IPS DF 19.7 (cell line): Measurements from ENCODE around the gene FAM131A.

Source experiments
- DNase-seq: peaks from one replicate; pipeline ENCODE4 v3.0.0-alpha.2; 2013; ENCODE audit warnings: low read depth, low spot score

FAM131A gene, protein sequence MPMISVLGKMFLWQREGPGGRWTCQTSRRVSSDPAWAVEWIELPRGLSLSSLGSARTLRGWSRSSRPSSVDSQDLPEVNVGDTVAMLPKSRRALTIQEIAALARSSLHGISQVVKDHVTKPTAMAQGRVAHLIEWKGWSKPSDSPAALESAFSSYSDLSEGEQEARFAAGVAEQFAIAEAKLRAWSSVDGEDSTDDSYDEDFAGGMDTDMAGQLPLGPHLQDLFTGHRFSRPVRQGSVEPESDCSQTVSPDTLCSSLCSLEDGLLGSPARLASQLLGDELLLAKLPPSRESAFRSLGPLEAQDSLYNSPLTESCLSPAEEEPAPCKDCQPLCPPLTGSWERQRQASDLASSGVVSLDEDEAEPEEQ

DNA sequence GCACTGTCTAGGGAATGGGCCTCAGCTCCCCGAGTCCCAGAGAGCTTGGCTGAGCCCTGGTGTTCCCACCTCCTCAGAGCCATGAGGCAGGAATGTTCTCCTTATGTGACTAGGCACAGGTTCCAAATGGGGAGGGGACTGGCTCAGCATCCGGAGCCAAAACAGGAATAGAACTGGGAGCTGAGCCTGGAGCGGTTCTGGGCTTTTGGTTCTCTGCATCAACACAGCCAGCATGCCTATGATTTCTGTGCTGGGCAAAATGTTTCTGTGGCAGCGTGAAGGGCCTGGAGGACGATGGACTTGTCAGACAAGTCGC, at the start of gene FAM131A:
Gene FAM131A (plus strand): TSS at position 202 of the 316 bp plus-strand sequence. CDS start 31 bp downstream, at position 233.
- DNase-seq: no peak

DNA sequence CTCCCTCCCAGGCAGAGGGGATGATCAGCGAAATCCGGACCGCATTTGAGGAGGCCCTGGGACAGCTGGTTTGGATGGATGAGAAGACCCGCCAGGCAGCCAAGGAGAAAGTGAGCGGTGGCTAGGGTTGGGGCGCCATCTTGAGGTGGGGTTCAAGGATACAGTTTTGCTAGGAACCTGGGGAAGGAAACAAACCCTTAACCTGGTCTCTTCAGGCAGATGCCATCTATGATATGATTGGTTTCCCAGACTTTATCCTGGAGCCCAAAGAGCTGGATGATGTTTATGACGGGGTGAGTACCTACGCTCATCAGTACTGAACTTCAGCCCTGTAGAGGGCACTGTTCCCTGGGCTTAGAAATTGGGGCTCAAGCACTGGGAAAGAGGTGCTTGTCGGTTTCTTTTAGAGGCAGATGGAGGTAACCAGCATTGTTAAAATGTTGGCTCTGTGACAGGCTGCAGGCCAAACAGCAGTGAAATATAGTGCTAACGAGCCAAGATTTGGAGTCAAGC, 47.9 kb upstream of the FAM131A start:
- peak; percentile 23 for DNase-seq

DNA sequence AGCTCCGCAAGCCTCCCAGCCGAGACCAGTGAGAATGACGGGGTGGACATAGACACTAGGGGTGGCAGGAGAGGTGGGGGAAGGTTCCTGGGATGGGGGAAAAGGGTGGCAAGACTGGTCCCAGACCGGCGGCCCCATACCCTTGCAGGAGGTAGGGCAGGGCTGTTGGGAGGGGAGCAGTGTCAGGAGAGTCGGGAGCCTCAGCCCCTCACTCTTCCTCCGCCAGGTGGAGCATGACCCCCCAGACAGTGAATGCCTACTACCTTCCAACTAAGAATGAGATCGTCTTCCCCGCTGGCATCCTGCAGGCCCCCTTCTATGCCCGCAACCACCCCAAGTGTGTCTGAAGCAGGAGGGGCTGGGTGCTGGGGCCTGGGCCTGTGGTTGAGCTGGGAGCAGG, 47.1 kb upstream of the FAM131A start:
- no peak for DNase-seq

DNA sequence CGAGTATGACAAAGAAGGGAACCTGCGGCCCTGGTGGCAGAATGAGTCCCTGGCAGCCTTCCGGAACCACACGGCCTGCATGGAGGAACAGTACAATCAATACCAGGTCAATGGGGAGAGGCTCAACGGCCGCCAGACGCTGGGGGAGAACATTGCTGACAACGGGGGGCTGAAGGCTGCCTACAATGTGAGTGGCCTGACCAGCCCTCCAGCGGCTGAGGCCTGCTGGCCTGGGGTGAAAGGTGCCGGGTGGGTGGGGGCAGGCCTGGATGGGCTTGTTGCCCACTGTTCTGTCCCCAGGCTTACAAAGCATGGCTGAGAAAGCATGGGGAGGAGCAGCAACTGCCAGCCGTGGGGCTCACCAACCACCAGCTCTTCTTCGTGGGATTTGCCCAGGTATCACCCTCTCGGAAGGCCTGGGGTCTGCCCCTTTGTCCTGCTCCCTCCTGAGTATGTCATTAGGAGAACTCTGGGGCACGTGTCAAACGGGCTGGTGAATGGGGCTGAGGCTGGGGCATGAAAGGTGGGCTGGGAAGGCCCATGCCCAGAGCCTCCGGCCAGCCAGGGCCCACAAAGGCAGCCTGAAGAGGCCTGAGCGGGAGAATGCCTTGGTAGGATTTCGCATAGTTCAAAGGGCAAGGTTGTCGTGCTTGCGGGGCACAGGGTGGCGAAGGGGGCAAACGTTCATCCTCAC, 46.2 kb upstream of the FAM131A start:
- DNase-seq: no peak

DNA sequence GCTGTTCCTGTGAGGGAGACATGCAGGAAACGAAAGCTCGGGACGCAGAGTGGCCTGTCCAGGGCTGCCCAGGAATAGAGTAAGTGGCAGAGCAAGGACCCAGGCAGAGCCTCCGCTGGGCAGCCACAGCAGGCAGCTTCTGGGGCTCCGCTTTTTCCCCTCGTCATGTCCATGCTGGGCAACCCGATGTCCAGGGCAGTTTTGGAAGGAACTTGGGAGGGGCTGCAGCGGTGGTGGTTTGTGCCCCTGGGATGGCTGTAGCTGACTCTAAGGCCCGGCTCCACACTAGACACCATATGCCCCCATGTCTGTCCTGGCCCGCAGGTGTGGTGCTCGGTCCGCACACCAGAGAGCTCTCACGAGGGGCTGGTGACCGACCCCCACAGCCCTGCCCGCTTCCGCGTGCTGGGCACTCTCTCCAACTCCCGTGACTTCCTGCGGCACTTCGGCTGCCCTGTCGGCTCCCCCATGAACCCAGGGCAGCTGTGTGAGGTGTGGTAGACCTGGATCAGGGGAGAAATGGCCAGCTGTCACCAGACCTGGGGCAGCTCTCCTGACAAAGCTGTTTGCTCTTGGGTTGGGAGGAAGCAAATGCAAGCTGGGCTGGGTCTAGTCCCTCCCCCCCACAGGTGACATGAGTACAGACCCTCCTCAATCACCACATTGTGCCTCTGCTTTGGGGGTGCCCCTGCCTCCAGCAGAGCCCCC, 45.5 kb upstream of the FAM131A start:
- no peak for DNase-seq

DNA sequence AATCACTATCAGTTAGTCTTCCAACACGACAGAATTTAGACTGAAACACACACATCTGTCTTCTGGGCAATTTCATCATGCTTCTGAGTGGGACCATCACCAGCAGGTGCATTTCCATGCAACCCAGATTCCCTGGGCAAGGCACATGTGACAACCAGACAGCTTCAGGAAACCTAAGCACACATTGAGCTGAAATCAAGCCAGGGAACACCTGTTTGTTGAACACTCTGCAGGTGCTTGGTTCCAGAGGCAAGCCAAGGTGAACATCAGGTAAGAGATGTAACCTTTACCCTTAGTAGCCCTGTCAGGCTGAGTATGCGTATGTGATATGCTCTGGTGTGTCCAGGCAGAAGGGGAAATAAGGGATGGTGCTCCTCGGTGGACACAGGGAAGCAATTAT, 41.6 kb upstream of the FAM131A start:
- DNase-seq: no peak

DNA sequence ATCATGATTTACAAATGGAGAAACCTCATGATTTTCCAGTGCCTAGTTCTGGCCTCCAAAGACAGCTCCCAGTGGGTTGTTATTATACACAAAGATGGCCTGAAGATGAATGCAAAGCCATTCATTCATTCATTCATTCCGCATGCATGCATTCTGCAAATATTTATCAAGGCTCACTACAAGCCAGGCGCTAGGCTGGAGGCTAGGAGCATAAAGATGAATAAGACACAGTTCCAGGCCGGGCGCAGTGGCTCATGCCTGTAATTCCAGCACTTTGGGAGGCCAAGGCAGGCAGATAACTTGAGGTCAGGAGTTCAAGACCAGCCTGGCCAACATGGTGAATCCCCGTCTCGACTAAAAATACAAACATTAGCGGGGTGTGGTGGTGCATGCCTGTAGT, 40.8 kb upstream of the FAM131A start:
- no peak for DNase-seq

DNA sequence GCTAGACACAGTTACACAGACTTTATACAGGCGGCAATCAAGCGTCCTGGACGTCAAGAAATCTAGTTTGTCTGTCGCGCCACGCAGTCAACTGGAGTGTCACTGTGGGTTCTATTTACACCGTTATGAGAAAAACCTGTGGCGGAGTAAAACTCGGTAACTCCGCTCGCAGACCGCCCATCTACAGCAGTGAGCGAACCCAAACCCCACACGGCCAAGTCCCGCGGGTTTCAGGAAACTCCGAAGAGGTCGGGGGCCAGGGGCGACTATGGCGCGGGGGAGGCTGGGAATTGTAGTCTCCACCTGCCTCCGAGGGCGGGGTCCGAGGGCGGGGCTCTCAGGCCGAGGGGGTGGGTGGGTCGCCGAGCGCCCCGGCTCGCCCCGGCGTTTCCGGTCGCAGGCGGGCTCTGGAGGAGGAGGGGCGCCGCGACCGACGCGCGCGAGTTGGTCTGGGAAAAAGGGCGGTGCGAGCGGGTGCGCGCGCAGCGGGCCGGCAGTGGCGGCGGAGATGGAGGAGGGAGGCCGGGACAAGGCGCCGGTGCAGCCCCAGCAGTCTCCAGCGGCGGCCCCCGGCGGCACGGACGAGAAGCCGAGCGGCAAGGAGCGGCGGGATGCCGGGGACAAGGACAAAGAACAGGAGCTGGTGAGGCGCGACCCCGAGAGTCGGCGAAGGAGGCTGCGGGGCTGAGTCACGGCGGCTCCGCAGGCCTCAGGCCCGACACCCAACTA, 38.5 kb upstream of the FAM131A start, which contains the start of gene PSMD2:
Gene PSMD2 (plus strand): TSS at position 483 of the 729 bp plus-strand sequence. CDS start 26 bp downstream, at position 509.
- DNase-seq: peak; percentile 78

DNA sequence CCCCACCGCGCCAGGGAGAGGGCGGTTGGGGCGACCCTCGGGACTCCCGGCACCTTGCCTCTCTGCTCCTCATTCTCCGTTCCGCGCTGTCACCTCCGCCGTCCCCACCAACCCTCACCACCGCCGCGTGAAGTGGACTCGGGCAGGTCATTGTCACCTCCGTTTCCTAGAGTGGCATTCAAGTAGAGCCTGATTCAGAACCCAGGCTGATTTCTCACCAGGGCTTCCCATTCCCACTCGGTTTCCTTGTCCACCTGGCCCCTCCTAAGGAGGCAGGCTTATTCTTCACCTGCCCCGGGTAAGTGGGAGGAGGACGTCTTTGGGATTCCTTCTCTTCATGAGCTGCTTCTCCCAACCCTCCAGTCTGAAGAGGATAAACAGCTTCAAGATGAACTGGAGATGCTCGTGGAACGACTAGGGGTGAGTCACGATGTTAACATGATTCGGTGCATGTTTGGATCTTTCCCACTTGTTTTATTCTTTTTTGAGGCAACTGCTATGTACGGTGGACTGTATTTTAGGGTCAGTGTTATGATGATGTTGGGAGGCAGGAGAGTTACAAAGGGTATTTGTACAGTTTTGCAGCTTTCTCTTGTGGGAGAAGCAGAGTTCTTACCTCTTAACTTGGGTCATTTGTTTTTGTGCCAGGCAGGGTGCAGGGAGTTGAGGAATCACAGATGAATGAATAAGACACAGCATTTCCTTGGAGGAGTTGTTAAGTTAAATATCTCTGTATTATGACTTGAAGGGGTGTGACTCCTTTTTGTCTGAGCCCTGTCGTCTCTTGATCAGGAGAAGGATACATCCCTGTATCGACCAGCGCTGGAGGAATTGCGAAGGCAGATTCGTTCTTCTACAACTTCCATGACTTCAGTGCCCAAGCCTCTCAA, 37.7 kb upstream of the FAM131A start:
- DNase-seq: no peak

DNA sequence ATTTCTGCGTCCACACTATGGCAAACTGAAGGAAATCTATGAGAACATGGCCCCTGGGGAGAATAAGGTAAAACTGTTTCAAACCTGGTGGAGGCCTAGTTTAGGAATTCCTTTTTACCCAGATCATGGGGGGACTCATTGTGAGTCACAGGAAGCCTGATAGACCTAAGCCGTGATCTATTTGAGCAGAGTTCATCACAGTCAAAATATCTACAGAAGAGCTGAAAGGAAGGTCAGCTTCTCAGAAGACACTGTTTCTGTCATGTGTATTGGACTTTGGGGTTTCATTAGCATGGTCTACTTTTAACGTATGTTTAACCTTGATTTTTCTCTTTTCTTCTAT, 37.1 kb upstream of the FAM131A start:
- no peak for DNase-seq

DNA sequence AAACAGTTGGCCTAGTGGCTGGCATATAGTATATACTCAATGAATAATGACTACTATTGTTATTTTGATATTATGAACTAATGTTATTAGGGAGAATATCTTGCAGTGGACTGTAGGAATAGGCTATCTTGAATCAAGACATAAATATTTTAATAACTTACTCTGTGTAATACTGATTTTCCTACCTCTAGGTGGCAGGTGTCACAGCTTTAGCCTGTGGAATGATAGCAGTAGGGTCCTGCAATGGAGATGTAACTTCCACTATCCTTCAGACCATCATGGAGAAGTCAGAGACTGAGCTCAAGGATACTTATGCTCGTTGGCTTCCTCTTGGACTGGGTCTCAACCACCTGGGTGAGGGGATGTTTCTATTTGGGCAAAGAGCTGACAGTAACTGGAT, 31.8 kb upstream of the FAM131A start:
- DNase-seq: no peak

DNA sequence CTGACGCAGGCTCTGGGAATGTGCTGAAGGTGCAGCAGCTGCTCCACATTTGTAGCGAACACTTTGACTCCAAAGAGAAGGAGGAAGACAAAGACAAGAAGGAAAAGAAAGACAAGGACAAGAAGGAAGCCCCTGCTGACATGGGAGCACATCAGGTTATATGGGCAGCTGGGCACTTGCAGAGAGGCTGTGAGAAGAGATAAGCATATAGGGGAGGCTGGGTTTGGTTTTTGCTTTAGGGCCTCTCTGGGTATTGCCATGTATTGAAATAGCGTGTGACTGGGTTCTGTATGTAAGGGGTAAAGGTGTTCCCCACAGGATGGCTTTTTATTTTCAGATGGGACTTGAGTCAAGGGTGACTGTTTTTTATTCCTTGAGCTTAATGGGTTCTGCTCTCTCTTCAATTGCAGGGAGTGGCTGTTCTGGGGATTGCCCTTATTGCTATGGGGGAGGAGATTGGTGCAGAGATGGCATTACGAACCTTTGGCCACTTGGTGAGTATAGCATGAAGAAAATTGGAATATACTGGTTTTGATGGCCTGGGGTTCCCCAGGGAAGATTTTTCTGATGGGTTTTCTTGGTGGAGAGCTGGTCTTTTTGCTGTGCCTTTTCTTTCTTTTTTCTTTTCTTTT, 30.9 kb upstream of the FAM131A start:
- no peak for DNase-seq

DNA sequence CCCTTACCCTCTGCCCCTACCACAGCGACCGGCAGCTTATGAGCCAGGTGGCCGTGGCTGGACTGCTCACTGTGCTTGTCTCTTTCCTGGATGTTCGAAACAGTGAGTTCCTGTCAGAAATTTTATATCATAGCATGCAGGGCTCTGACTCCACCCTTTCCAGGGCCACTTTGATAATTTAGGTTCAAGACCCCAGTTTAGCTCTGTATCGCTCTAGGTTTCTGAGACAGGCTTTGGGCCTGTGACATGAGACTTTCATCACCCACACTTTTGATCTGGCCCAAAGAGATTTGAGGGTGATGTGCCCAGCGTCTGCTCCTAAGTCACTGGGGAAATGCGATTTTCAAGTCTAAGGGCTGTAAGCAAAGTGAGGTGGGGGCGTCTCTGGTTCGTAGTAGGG, 29.5 kb upstream of the FAM131A start:
- no peak for DNase-seq

DNA sequence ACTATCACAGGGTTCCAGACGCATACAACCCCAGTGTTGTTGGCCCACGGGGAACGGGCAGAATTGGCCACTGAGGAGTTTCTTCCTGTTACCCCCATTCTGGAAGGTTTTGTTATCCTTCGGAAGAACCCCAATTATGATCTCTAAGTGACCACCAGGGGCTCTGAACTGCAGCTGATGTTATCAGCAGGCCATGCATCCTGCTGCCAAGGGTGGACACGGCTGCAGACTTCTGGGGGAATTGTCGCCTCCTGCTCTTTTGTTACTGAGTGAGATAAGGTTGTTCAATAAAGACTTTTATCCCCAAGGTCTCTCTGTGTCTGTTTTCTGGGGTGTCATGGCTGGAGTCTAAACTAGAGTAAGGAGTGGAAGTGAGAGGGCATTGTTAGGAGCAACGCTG, 28.7 kb upstream of the FAM131A start:
- DNase-seq: no peak

DNA sequence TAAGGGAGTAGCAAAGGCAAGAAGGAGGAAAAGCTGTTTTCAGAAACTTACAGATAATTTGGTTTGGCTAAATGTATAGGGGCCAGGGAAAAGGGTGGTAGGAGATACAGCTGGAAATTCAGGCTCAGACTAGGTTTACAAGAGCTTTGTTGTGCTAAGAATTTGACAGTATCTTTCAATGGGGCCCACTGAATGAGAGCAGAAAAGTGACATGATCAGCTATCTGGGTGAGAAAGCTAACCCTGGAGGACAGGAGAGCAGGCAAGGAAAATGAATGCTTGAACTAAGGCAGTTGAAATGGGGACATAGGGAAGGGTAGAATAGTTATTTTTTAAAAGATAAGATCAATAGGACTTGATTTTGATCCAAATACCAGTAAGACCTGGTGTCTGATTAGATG, 25.8 kb upstream of the FAM131A start:
- DNase-seq: no peak

DNA sequence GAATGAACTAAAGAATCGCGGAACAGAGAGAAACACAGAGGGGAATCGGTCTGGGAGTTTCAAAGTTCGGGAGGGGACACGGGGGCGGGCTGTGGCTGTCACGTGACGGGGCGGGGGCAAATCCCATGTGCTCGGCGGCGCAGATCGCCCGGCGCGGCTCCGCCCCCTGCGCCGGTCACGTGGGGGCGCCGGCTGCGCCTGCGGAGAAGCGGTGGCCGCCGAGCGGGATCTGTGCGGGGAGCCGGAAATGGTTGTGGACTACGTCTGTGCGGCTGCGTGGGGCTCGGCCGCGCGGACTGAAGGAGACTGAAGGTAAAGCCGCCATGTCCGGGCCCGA, 23.1 kb upstream of the FAM131A start, which contains the start of gene EIF4G1:
Gene EIF4G1 (plus strand): TSS at position 244 of the 337 bp plus-strand sequence. CDS start 1,191 bp downstream, outside the sequence.
- peak; percentile 38 for DNase-seq

DNA sequence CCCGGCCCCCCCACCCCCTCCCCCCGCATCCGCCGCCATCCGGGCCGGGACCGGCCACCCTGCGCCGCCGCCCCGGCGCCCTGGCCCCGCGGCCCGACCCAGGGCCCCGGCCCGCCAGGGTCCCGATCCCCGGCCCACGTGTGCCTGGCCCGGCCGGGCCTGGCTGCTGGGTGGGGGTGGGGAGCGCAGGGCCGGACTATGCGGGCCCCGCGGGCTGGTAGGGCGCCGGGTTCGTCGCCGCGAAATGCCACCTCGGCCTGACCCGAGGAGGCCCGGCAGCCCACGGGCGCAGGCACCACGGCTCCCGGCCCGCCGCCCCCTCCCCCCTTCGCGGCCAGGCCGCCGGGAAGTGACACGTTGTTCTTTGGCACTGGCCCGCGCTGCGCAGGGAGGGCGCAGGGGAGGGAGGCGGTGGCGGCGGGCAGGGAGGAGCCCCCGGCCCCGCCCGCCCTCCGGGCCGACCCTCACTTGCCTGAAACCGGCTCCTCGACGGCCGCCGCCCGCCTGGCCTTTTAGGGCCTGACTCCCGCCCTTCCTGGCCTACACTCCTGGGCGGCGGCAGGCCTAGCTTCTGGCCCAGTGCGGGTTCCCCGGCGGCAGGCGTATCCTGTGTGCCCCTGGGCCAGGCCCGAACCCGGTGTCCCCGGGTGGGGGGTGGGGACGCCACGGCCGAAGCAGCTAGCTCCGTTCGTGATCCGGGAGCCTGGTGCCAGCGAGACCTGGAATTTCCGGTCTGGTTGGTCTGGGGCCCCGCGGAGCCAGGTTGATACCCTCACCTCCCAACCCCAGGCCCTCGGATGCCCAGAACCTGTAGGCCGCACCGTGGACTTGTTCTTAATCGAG, 22.5 kb upstream of the FAM131A start:
- DNase-seq: no peak

DNA sequence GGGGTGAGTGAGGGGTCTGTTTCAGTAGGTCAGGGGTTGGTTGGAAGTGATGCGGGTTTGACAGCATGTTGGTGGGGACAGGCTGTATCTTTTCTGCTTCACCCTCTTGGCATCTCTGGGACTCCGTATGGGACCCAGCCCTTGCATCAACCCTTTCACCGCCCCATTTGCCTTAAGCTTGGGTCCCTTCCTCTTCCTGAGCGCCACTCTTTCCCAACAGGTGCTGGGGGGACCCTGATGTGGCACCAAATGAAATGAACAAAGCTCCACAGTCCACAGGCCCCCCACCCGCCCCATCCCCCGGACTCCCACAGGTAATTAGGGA, 21.9 kb upstream of the FAM131A start:
- no peak for DNase-seq

DNA sequence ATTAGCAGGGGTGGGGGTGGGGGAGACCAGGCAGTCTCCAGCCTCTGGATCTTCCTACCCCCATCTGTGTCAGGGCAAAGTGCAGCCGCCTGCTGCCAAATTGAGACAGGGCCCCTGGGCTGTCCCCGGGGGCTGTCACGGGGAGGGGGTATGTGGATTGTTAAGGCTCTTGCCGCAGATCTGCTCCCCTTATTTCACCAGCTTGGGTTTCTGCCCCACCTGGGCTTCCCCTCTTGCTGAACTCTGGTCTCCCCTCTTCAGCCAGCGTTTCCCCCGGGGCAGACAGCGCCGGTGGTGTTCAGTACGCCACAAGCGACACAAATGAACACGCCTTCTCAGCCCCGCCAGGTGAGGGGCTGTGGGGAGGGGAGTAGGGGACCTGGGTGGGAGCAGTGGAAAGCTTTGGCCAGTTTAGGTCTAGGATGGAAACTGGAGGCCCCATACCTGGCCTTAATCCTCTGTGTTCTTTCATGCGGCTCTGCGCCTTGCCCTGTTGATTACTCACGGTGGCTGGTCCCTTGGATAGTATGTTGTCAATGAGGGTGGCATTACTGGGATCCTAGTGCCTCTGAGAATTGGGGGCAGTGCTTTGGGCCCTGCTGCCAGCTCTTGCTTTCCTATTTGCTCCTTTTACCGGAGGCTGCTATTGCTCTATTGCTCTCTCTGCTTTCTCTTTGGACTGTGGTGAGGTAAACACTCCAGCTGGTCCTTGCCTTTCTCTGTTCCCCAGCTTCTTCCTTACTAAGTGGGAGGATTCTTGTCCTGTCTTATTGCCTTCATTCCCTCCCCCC, 21.3 kb upstream of the FAM131A start:
- DNase-seq: no peak
